HepG2 (cell line): Measurements from ENCODE around the gene C14orf93. TPM values are rescaled to one million over a fixed set of nuclear protein-coding genes. Genes with fewer than 3 reads are reported as not detected.

Source experiments
- BCLAF1 ChIP-seq: fragments of 450-650 bp; IDR thresholded peaks from 2 replicates; pipeline ENCODE4 v1.6.1; 2017; ENCODE audit warnings: mild to moderate bottlenecking
- CCDC6 ChIP-seq: sonication (generic); formaldehyde crosslinking; IDR thresholded peaks from 2 replicates; pipeline ENCODE4 v1.8.1; 2022; ENCODE audit warnings: mild to moderate bottlenecking, missing genetic modification reagents, moderate library complexity
- E2F2 ChIP-seq: sonication (generic); formaldehyde crosslinking; IDR thresholded peaks from 2 replicates; pipeline ENCODE4 v1.4.0; 2020; ENCODE audit warnings: missing genetic modification reagents, borderline replicate concordance
- GFI1 ChIP-seq: sonication (generic); formaldehyde crosslinking; IDR thresholded peaks from 2 replicates; pipeline ENCODE4 v1.5.0; 2020; ENCODE audit warnings: missing genetic modification reagents, mild to moderate bottlenecking, borderline replicate concordance
- HDAC1 ChIP-seq: sonication (generic); formaldehyde crosslinking; IDR thresholded peaks from 2 replicates; pipeline ENCODE4 v1.5.1; 2020; ENCODE audit warnings: mild to moderate bottlenecking, missing genetic modification reagents
- MYPOP ChIP-seq: sonication (generic); formaldehyde crosslinking; IDR thresholded peaks from 2 replicates; pipeline ENCODE4 v1.8.1; 2023; ENCODE audit warnings: mild to moderate bottlenecking, moderate library complexity, missing genetic modification reagents
- NFAT5 ChIP-seq: sonication (generic); formaldehyde crosslinking; IDR thresholded peaks from 2 replicates; pipeline ENCODE4 v1.4.0; 2020; ENCODE audit warnings: missing genetic modification reagents
- TBP ChIP-seq: sonication (generic); formaldehyde crosslinking; IDR thresholded peaks from 2 replicates; pipeline ENCODE4 v1.5.0; 2020; ENCODE audit warnings: missing genetic modification reagents
- ZMYM2 ChIP-seq: sonication (generic); formaldehyde crosslinking; IDR thresholded peaks from 2 replicates; pipeline ENCODE4 v1.8.0; 2022; ENCODE audit warnings: mild to moderate bottlenecking, missing genetic modification reagents
- ZNF276 ChIP-seq: sonication (generic); formaldehyde crosslinking; IDR thresholded peaks from 2 replicates; pipeline ENCODE4 v1.4.0; 2020; ENCODE audit warnings: mild to moderate bottlenecking, low read depth, missing genetic modification reagents
- polyA plus RNA-seq, 8 experiments: library from polyadenylated mRNA; depleted of rRNA in 3 of 8; stranded (reverse) in 7 of 8; unstranded in 1 of 8; fragments of >200 nt; fragmentation: Illumina TruSeq in 4 of 8; extraction: Trizol in 4 of 8; gene quantifications; 2 replicates each; pipeline versions ENCODE4 v1.2.1 to v1.2.3, GENCODE V29; 2011 to 2016; ENCODE audit warnings: low read depth in 4 of 8, missing spikeins in 1 of 8, mixed read lengths in 1 of 8; ENCODE audit not compliant: insufficient read depth in 1 of 8
- total RNA-seq, 5 experiments: library from RNA; depleted of rRNA; stranded (reverse); fragments of >200 nt; fragmentation: Illumina TruSeq; extraction: Trizol; gene quantifications; 2 replicates each; pipeline ENCODE4 v1.2.3, GENCODE V29; 2016; ENCODE audit warnings: low read depth in 1 of 5

The C14orf93 gene
- total and polyA plus RNA-seq, 2 of the 13 experiments (the other 11 are each of a cell fraction or from before 2014, with no cell fraction given), result 11.4 to 22.5 TPM

- TF ChIP-seq NFAT5 (CRISPR knock-in tag) (peak; percentile 85; the same call in 1 of the 2 replicates), ZNF276 (CRISPR knock-in tag) (peak; percentile 96; the same call in 1 of the 2 replicates), GFI1 (peak; percentile 70), BCLAF1 (no peak), E2F2 (peak; percentile 51; the same call in 1 of the 2 replicates), MYPOP (CRISPR knock-in tag) (peak; percentile 95), HDAC1 (peak; percentile 94; the same call in 1 of the 2 replicates), ZMYM2 (peak; percentile 74; the same call in 1 of the 2 replicates), CCDC6 (CRISPR knock-in tag) (peak; percentile 64; the same call in 1 of the 2 replicates), TBP (CRISPR knock-in tag) (peak; percentile 31; the same call in 1 of the 2 replicates)
Measured at GRCh38 chr14:23034498-23035302, 24.8 kb upstream of the C14orf93 start, which contains the start of gene PSMB5 (continued).
